Right kidney (tissue), 1 donor: Measurements from ENCODE around the gene HYLS1.

ENCODE experiments used
- DNase-seq: peaks from one replicate; pipeline ENCODE4 v3.0.0-alpha.2; 2016

Gene HYLS1

GRCh38 chr11:125949271-125950177 lies 62.1 kb downstream of the HYLS1 start:
- no peak for DNase-seq

- DNase-seq = no peak
Observed at GRCh38 chr11:125950178-125950490, 62.7 kb downstream of the HYLS1 start.
